IMR-90 (cell line): ENCODE measurements around the gene KRT37. TPM values are rescaled to one million over a fixed set of nuclear protein-coding genes. Genes with fewer than 3 reads are reported as not detected.

ENCODE experiments used
- ATAC-seq: fragments of 200-7000 bp; cut with Tn5 transposase; 2 replicates; pipeline ENCODE4 v1.9.1; 2020; ENCODE audit warnings: low read depth, mild to moderate bottlenecking, moderate library complexity
- BruUV-seq: library from RNA; stranded (reverse); fragments of 400-500 nt; replicated peaks from 2 replicates; lab custom pipeline; 2021; lab: Mats Ljungman, UMichigan
- CTCF ChIA-PET: fragments of 300-600 bp; formaldehyde crosslinking; extraction: SDS; loops from one replicate; lab custom pipeline; 2021; ENCODE audit warnings: antibody characterized with exemption; lab: Yijun Ruan, JAX
- POLR2A ChIA-PET: fragments of 300-600 bp; sonication (Branson Sonifier 250); formaldehyde crosslinking; loops from one replicate; lab custom pipeline; 2022; ENCODE audit warnings: antibody characterized with exemption; ENCODE audit not compliant: unreplicated experiment; lab: Charles Lee
- DNase-seq: peaks from one replicate; pipeline ENCODE4 v3.0.0; 2013
- H2AFZ ChIP-seq: replicated peaks from 2 replicates; pipeline ENCODE3; 2013; ENCODE audit warnings: low read length, mild to moderate bottlenecking; ENCODE audit not compliant: poor library complexity
- H2AK5ac ChIP-seq: 2 replicates; pipeline ENCODE4 v1.6.1; 2013; ENCODE audit warnings: low read depth, low read length, inconsistent platforms
- H2AK9ac ChIP-seq: replicated peaks from 2 replicates; pipeline ENCODE3; 2013; ENCODE audit warnings: mild to moderate bottlenecking, low read depth, low read length, moderate library complexity; ENCODE audit not compliant: poor library complexity
- H2BK120ac ChIP-seq: 2 replicates; pipeline ENCODE4 v1.6.1; 2013; ENCODE audit warnings: low read depth, low read length, inconsistent platforms
- H2BK15ac ChIP-seq: 3 replicates; pipeline ENCODE4 v1.6.1; 2013; ENCODE audit warnings: low read depth, low read length, inconsistent platforms
- H2BK20ac ChIP-seq: 2 replicates; pipeline ENCODE4 v1.6.1; 2013; ENCODE audit warnings: low read depth, mild to moderate bottlenecking, inconsistent platforms, low read length, moderate library complexity
- H2BK5ac ChIP-seq: 2 replicates; pipeline ENCODE4 v1.6.1; 2013; ENCODE audit warnings: mild to moderate bottlenecking, low read depth, low read length, inconsistent platforms; ENCODE audit not compliant: poor library complexity, severe bottlenecking
- H3K14ac ChIP-seq: replicated peaks from 2 replicates; pipeline ENCODE4 v1.6.1; 2013; ENCODE audit warnings: low read depth, low read length, inconsistent platforms
- H3K18ac ChIP-seq: 2 replicates; pipeline ENCODE4 v1.6.1; 2013; ENCODE audit warnings: low read depth, low read length, control low read depth
- H3K23ac ChIP-seq: 2 replicates; pipeline ENCODE4 v1.6.1; 2013; ENCODE audit warnings: low read depth, low read length, inconsistent platforms
- H3K27ac ChIP-seq: 2 replicates; pipeline ENCODE4 v1.5.1; 2013; ENCODE audit warnings: mild to moderate bottlenecking, control low read depth, low read length; ENCODE audit not compliant: insufficient read depth
- H3K27me3 ChIP-seq: 2 replicates; pipeline ENCODE4 v1.6.1; 2013; ENCODE audit warnings: low read length; ENCODE audit not compliant: control insufficient read depth, insufficient read depth
- H3K36me3 ChIP-seq: 2 replicates; pipeline ENCODE4 v1.6.1; 2013; ENCODE audit warnings: low read length, mixed read lengths; ENCODE audit not compliant: control insufficient read depth, insufficient read depth
- H3K4ac ChIP-seq: 2 replicates; pipeline ENCODE4 v1.6.1; 2013; ENCODE audit warnings: low read depth, low read length, inconsistent platforms
- H3K4me1 ChIP-seq: 2 replicates; pipeline ENCODE4 v1.6.1; 2013; ENCODE audit warnings: low read length, mixed read lengths; ENCODE audit not compliant: control insufficient read depth, insufficient read depth
- H3K4me2 ChIP-seq: 2 replicates; pipeline ENCODE4 v1.6.1; 2013; ENCODE audit warnings: low read depth, mild to moderate bottlenecking, control low read depth, low read length, moderate library complexity
- H3K4me3 ChIP-seq: 2 replicates; pipeline ENCODE4 v1.5.1; 2013; ENCODE audit warnings: low read depth, mild to moderate bottlenecking, control low read depth, low read length, moderate library complexity; ENCODE audit not compliant: insufficient read depth
- H3K56ac ChIP-seq: 2 replicates; pipeline ENCODE4 v1.6.1; 2013; ENCODE audit warnings: low read length, inconsistent platforms; ENCODE audit not compliant: insufficient read depth; ENCODE audit errors: extremely low read depth
- H3K79me1 ChIP-seq, 2 experiments: 2 replicates each; pipeline ENCODE4 v1.6.1; 2013; ENCODE audit warnings: low read length in 2 of 2, inconsistent platforms in 1 of 2, low read depth in 1 of 2
- H3K9ac ChIP-seq: 2 replicates; pipeline ENCODE4 v1.6.1; 2013; ENCODE audit warnings: low read depth, low read length, control low read depth
- H3K9me1 ChIP-seq: 2 replicates; pipeline ENCODE4 v1.6.1; 2013; ENCODE audit warnings: low read length, inconsistent platforms; ENCODE audit not compliant: insufficient read depth
- H3K9me3 ChIP-seq: 2 replicates; pipeline ENCODE4 v1.6.1; 2013; ENCODE audit warnings: low read length; ENCODE audit not compliant: control insufficient read depth, insufficient read depth
- H4K20me1 ChIP-seq: 2 replicates; pipeline ENCODE4 v1.6.1; 2013; ENCODE audit warnings: low read length, inconsistent platforms; ENCODE audit not compliant: insufficient read depth
- H4K5ac ChIP-seq: 2 replicates; pipeline ENCODE4 v1.6.1; 2013; ENCODE audit warnings: mild to moderate bottlenecking, low read depth, low read length, control low read depth
- H4K8ac ChIP-seq, 2 experiments: 2 replicates each; pipeline ENCODE4 v1.6.1; 2013; ENCODE audit warnings: low read depth in 2 of 2, low read length in 2 of 2, control low read depth in 1 of 2, inconsistent platforms in 1 of 2
- H4K91ac ChIP-seq: 2 replicates; pipeline ENCODE4 v1.6.1; 2013; ENCODE audit warnings: low read depth, low read length, inconsistent platforms; ENCODE audit not compliant: insufficient read depth
- BHLHE40 ChIP-seq: fragments of 150-350 bp; IDR thresholded peaks from 2 replicates; pipeline ENCODE4 v1.6.1; 2016; ENCODE audit warnings: mild to moderate bottlenecking, low read depth, low read length
- CEBPB ChIP-seq: IDR thresholded peaks from 2 replicates; pipeline ENCODE4 v1.6.1; 2012; ENCODE audit warnings: low read depth, low read length, improper control_type of control experiment
- CHD1 ChIP-seq: IDR thresholded peaks from 2 replicates; pipeline ENCODE4 v1.6.1; 2012; ENCODE audit warnings: low read depth, low read length, improper control_type of control experiment
- FOS ChIP-seq: fragments of 150-350 bp; IDR thresholded peaks from 2 replicates; pipeline ENCODE4 v1.6.1; 2016; ENCODE audit warnings: low read depth, low read length
- MAFK ChIP-seq: IDR thresholded peaks from 2 replicates; pipeline ENCODE4 v1.6.1; 2012; ENCODE audit warnings: low read depth, low read length, improper control_type of control experiment
- MAZ ChIP-seq: IDR thresholded peaks from 2 replicates; pipeline ENCODE4 v1.6.1; 2012; ENCODE audit warnings: low read depth, mild to moderate bottlenecking, low read length, improper control_type of control experiment, moderate library complexity, borderline replicate concordance
- MXI1 ChIP-seq: IDR thresholded peaks from 2 replicates; pipeline ENCODE4 v1.6.1; 2012; ENCODE audit warnings: low read depth, mild to moderate bottlenecking, low read length, moderate library complexity, borderline replicate concordance
- NFE2L2 ChIP-seq: fragments of 150-350 bp; IDR thresholded peaks from 2 replicates; pipeline ENCODE4 v1.6.1; 2016; ENCODE audit warnings: low read depth, mild to moderate bottlenecking, low read length
- POLR2A ChIP-seq: IDR thresholded peaks from 2 replicates; pipeline ENCODE4 v1.6.1; 2012; ENCODE audit warnings: mild to moderate bottlenecking, low read depth, low read length
- RAD21 ChIP-seq: IDR thresholded peaks from 2 replicates; pipeline ENCODE4 v1.6.1; 2012; ENCODE audit warnings: low read length, improper control_type of control experiment
- RCOR1 ChIP-seq: IDR thresholded peaks from 2 replicates; pipeline ENCODE4 v1.6.1; 2012; ENCODE audit warnings: mild to moderate bottlenecking, low read length, improper control_type of control experiment; ENCODE audit not compliant: insufficient replicate concordance
- RFX5 ChIP-seq: IDR thresholded peaks from 2 replicates; pipeline ENCODE4 v1.8.0; 2012; ENCODE audit warnings: low read depth, mild to moderate bottlenecking, low read length, moderate library complexity
- SMC3 ChIP-seq: fragments of 150-350 bp; IDR thresholded peaks from 2 replicates; pipeline ENCODE4 v1.6.1; 2016; ENCODE audit warnings: low read depth, mild to moderate bottlenecking, antibody characterized with exemption, low read length, moderate library complexity
- WGBS, 2 experiments: methylation state at CpG; one replicate each; pipeline versions ENCODE4 v1.1.5 to v1.1.7; 2013; ENCODE audit warnings: missing lambda C conversion rate in 2 of 2; ENCODE audit not compliant: insufficient read length in 1 of 2; ENCODE audit errors: extremely low coverage in 2 of 2; 5-methylcytosine and 5-hydroxymethylcytosine counted together
- dilution Hi-C: fragments of 300-500 bp; cut with HindIII; formaldehyde crosslinking; loops from one replicate; pipeline ENCODE4 v1.14.3; 2018; ENCODE audit warnings: low sequenced_read_pairs; ENCODE audit not compliant: unreplicated experiment
- in situ Hi-C: fragments of 300-500 bp; cut with MboI; formaldehyde crosslinking; loops from 3 replicates; pipeline ENCODE4 v1.14.3; 2019; ENCODE audit warnings: low sequenced_read_pairs, inconsistent platforms, mixed read lengths
- intact Hi-C: fragments of 100-400 bp; cut with micrococcal nuclease; formaldehyde crosslinking; loops from 2 replicates; pipeline ENCODE4 v1.10.0; 2022
- polyA plus RNA-seq, 3 experiments: library from polyadenylated mRNA; depleted of rRNA; stranded (reverse); fragments of >200 nt; gene quantifications; 2 replicates each; pipeline ENCODE4 v1.2.3, GENCODE V29; 2012; ENCODE audit warnings: low replicate concordance in 1 of 3
- total RNA-seq: library from RNA; depleted of rRNA; stranded (reverse); fragments of >200 nt; gene quantifications from 2 replicates; pipeline ENCODE4 v1.2.3, GENCODE V29; 2012
- TF ChIP-seq, protein P1 (sequence below): conservative IDR thresholded peaks from 2 replicates; pipeline ENCODE4 v1.5.1; 2012; ENCODE audit warnings: mild to moderate bottlenecking, low read depth, low read length, improper control_type of control experiment
- TF ChIP-seq, protein P2 (sequence below): fragments of 150-350 bp; IDR thresholded peaks from 2 replicates; pipeline ENCODE4 v1.6.1; 2017; ENCODE audit warnings: mild to moderate bottlenecking, antibody characterized with exemption, low read length, low read depth
- TF ChIP-seq, protein P3 (sequence below): fragments of 150-350 bp; IDR thresholded peaks from 2 replicates; pipeline ENCODE4 v1.6.1; 2016; ENCODE audit warnings: low read depth, mild to moderate bottlenecking, low read length, moderate library complexity, borderline replicate concordance

Gene KRT37
- total and polyA plus RNA-seq, 2 of the 4 experiments (the other 2 are of a cell fraction), result not detected

DNA sequence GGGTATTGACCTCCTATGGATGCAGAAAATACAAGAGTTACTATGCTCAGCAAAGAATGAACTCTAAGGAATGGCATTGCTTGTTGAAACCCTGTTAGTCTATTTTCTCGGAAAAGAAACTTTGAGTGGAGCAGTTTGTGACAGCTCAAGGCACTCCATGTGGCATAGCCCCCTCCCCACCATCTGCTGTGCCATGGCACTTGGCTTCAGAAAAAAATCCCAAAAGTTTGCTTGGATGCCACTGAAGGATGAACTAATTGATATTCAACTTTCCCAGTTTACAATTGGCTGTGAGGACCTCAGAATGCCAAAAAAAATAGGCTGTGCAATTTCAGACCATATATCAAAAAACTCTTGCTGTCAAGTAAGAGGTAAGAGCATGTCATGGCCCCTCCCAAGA, 28.8 kb downstream of the KRT37 start:
- POLR2A ChIA-PET, result no interaction called here
- Histone ChIP-seq H3K79me1 (no peaks in the 10 kb centered on the region), H3K36me3 (no peaks in the 10 kb centered on the region), H3K18ac (no peak overlapping the region), H3K9me3 (no peaks in the 10 kb centered on the region), H2BK20ac (no peak overlapping the region), H4K8ac (no peak overlapping the region), H4K5ac (no peak overlapping the region), H3K56ac (no peak overlapping the region), H3K4ac (no peak overlapping the region), H3K27ac (no peak overlapping the region), H4K91ac (no peak overlapping the region), H3K27me3 (no peaks in the 10 kb centered on the region), H3K9me1 (no peaks in the 10 kb centered on the region; the same call in 1 of the 2 replicates), H2AFZ (no peak overlapping the region), H3K14ac (no peak overlapping the region), H3K9ac (no peak overlapping the region), H4K20me1 (no peaks in the 10 kb centered on the region), H3K23ac (no peak overlapping the region), H2BK5ac (no peak overlapping the region), H3K4me1 (peaks cover 5% of the 10 kb centered on the region; the same call in 1 of the 2 replicates), H3K4me3 (no peak overlapping the region), H3K4me2 (no peak overlapping the region), H2BK120ac (no peak overlapping the region), H2AK9ac (no peak overlapping the region), H2AK5ac (no peak overlapping the region; the same call in 1 of the 2 replicates), H2BK15ac (no peak overlapping the region)
- ATAC-seq (no peak), DNase-seq (no peak)
- intact Hi-C loops, result no loop called here
- 100% methylated on average over 1 of the region's 1 CpG; no CpG with 5 or more reads in 1 of the 2 experiments for WGBS, 2 experiments
- TF ChIP-seq RCOR1, result no peak
- TF ChIP-seq, protein P1, sequence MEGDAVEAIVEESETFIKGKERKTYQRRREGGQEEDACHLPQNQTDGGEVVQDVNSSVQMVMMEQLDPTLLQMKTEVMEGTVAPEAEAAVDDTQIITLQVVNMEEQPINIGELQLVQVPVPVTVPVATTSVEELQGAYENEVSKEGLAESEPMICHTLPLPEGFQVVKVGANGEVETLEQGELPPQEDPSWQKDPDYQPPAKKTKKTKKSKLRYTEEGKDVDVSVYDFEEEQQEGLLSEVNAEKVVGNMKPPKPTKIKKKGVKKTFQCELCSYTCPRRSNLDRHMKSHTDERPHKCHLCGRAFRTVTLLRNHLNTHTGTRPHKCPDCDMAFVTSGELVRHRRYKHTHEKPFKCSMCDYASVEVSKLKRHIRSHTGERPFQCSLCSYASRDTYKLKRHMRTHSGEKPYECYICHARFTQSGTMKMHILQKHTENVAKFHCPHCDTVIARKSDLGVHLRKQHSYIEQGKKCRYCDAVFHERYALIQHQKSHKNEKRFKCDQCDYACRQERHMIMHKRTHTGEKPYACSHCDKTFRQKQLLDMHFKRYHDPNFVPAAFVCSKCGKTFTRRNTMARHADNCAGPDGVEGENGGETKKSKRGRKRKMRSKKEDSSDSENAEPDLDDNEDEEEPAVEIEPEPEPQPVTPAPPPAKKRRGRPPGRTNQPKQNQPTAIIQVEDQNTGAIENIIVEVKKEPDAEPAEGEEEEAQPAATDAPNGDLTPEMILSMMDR, result no peak
- no peak for TF ChIP-seq SMC3
- no peak for TF ChIP-seq CHD1
- TF ChIP-seq RFX5, result no peak
- no peak for TF ChIP-seq RAD21
- TF ChIP-seq, protein P2, sequence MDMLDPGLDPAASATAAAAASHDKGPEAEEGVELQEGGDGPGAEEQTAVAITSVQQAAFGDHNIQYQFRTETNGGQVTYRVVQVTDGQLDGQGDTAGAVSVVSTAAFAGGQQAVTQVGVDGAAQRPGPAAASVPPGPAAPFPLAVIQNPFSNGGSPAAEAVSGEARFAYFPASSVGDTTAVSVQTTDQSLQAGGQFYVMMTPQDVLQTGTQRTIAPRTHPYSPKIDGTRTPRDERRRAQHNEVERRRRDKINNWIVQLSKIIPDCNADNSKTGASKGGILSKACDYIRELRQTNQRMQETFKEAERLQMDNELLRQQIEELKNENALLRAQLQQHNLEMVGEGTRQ, result no peak
- TF ChIP-seq POLR2A, result no peak
- no peak for TF ChIP-seq FOS
- no peak for TF ChIP-seq NFE2L2
- TF ChIP-seq BHLHE40, result no peak
- TF ChIP-seq MAFK, result no peak
- no peak for TF ChIP-seq MAZ
- TF ChIP-seq, protein P3, sequence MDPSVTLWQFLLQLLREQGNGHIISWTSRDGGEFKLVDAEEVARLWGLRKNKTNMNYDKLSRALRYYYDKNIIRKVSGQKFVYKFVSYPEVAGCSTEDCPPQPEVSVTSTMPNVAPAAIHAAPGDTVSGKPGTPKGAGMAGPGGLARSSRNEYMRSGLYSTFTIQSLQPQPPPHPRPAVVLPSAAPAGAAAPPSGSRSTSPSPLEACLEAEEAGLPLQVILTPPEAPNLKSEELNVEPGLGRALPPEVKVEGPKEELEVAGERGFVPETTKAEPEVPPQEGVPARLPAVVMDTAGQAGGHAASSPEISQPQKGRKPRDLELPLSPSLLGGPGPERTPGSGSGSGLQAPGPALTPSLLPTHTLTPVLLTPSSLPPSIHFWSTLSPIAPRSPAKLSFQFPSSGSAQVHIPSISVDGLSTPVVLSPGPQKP, result no peak
- TF ChIP-seq MXI1, result no peak
- no peak for TF ChIP-seq CEBPB
- dilution Hi-C loops, result no loop called here
- CTCF ChIA-PET, result no interaction called here
- in situ Hi-C loops, result no loop called here
- no TSS peak for BruUV-seq
